PFSK-1 (cell line): ENCODE measurements around the gene USP24.

Source experiments
- FOXP2 ChIP-seq: optimal IDR thresholded peaks from 2 replicates; pipeline ENCODE3; 2011; ENCODE audit warnings: borderline replicate concordance, control low read depth, inconsistent platforms; ENCODE audit not compliant: insufficient read depth; ENCODE audit errors: extremely low read length, extremely low read depth
- POLR2AphosphoS5 ChIP-seq: IDR thresholded peaks from 2 replicates; pipeline ENCODE4 v1.6.1; 2012; ENCODE audit warnings: low read depth, mild to moderate bottlenecking, control low read depth, low read length, moderate library complexity
- TAF1 ChIP-seq: IDR thresholded peaks from 2 replicates; pipeline ENCODE4 v1.6.1; 2012; ENCODE audit warnings: low read length, control low read depth, borderline replicate concordance; ENCODE audit not compliant: insufficient read depth

DNA sequence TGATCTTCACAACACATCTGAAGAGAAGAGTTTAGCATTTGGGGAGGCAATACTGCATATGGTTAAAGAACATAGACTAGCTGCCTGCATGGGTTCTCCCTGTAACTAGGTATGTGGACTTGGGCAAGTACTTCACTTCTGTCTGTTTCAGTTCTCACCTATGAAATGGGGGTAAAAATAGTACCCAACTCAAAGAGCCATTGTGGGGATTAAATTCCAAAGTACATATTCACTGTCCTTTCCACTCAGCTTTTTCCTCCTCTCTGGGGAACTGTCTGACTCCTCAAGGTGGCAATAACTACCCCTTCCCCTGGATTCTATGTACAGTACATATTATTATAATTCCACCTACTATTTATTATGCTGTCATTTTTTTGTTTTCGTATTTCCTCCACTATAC, 44.7 kb downstream of the USP24 start:
- TF ChIP-seq POLR2AphosphoS5: no peak
- TF ChIP-seq TAF1: no peak
- TF ChIP-seq FOXP2: no peak
